OCI-LY7 (cell line): ENCODE data around the gene KCNJ12. TPM values are rescaled to one million over a fixed set of nuclear protein-coding genes. Genes with fewer than 3 reads are reported as not detected.
"Not testable (repeated sequence)": the region's sequence is repeated elsewhere in the genome, so short reads cannot be mapped to it uniquely, and the experiment has no call there.

ENCODE experiments used
- BruUV-seq: library from RNA; stranded (reverse); fragments of 400-500 nt; replicated peaks from 2 replicates; lab custom pipeline; 2021; lab: Mats Ljungman, UMichigan
- CTCF ChIA-PET: fragments of 300-600 bp; sonication (Branson Sonifier 250); formaldehyde crosslinking; loops from one replicate; lab custom pipeline; 2022; ENCODE audit warnings: antibody characterized with exemption; ENCODE audit not compliant: unreplicated experiment; lab: Charles Lee
- POLR2A ChIA-PET: fragments of 300-600 bp; sonication (Branson Sonifier 250); formaldehyde crosslinking; loops from one replicate; lab custom pipeline; 2022; ENCODE audit warnings: antibody characterized with exemption; lab: Charles Lee
- DNase-seq: peaks from one replicate; pipeline ENCODE4 v3.0.0-alpha.2; 2015; ENCODE audit warnings: low spot score
- H2AFZ ChIP-seq: fragments of 200-600 bp; sonication (generic), shearing (Covaris generic); 2 replicates; pipeline ENCODE4 v1.6.1; 2014; ENCODE audit warnings: mild to moderate bottlenecking, antibody characterized with exemption, low read length, moderate library complexity
- H3K27ac ChIP-seq: fragments of 200-600 bp; sonication (generic); 2 replicates; pipeline ENCODE4 v1.5.1; 2014; ENCODE audit warnings: mixed run types, low read depth, mild to moderate bottlenecking, moderate library complexity, low read length, inconsistent platforms; ENCODE audit not compliant: poor library complexity, severe bottlenecking
- H3K36me3 ChIP-seq: fragments of 200-600 bp; sonication (generic); 2 replicates; pipeline ENCODE4 v1.6.1; 2014; ENCODE audit warnings: mild to moderate bottlenecking, antibody characterized with exemption, low read length, moderate library complexity, mixed read lengths; ENCODE audit not compliant: insufficient read depth
- H3K4me1 ChIP-seq: fragments of 200-600 bp; sonication (generic); 2 replicates; pipeline ENCODE4 v1.5.1; 2014; ENCODE audit warnings: mild to moderate bottlenecking, low read length; ENCODE audit not compliant: insufficient read depth, poor library complexity, severe bottlenecking
- H3K4me2 ChIP-seq: fragments of 200-600 bp; sonication (generic); 2 replicates; pipeline ENCODE4 v1.6.1; 2014; ENCODE audit warnings: mild to moderate bottlenecking, low read length
- H3K4me3 ChIP-seq: fragments of 200-600 bp; sonication (generic); 2 replicates; pipeline ENCODE4 v1.5.1; 2014; ENCODE audit warnings: mild to moderate bottlenecking, low read depth, low read length; ENCODE audit not compliant: poor library complexity, severe bottlenecking
- H3K79me2 ChIP-seq: fragments of 200-600 bp; sonication (generic); 2 replicates; pipeline ENCODE4 v1.6.1; 2016; ENCODE audit warnings: low read depth, mild to moderate bottlenecking, low read length, moderate library complexity, mixed read lengths; ENCODE audit not compliant: insufficient read depth
- H3K9me2 ChIP-seq: fragments of 200-600 bp; sonication (generic); 2 replicates; pipeline ENCODE4 v1.6.1; 2016; ENCODE audit warnings: mild to moderate bottlenecking, low read length, mixed read lengths; ENCODE audit not compliant: insufficient read depth
- H3K9me3 ChIP-seq: fragments of 200-600 bp; sonication (generic); 2 replicates; pipeline ENCODE4 v1.6.1; 2014; ENCODE audit warnings: mild to moderate bottlenecking, mixed run types, low read length, mixed read lengths
- H4K20me1 ChIP-seq: fragments of 200-600 bp; sonication (generic); 2 replicates; pipeline ENCODE4 v1.6.1; 2014; ENCODE audit warnings: mild to moderate bottlenecking, antibody characterized with exemption, low read length, moderate library complexity, mixed read lengths; ENCODE audit not compliant: insufficient read depth
- EZH2phosphoT487 ChIP-seq: fragments of 200-600 bp; sonication (generic); IDR thresholded peaks from 2 replicates; pipeline ENCODE4 v1.6.1; 2018; ENCODE audit warnings: low read depth, borderline replicate concordance, mild to moderate bottlenecking, mixed run types, antibody characterized with exemption, low read length, moderate library complexity, mixed read lengths
- intact Hi-C: fragments of 100-400 bp; cut with micrococcal nuclease; formaldehyde crosslinking; loops from one replicate; pipeline ENCODE4 v1.10.0; 2022; ENCODE audit not compliant: unreplicated experiment
- total RNA-seq, 2 experiments: library from RNA; depleted of rRNA in 1 of 2; stranded (reverse); fragments of >200 nt in 1 of 2; shearing (Covaris generic) in 1 of 2; gene quantifications; 2 replicates each; pipeline ENCODE4 v1.2.3, GENCODE V29; 2014 to 2022
- TF ChIP-seq, protein P1 (sequence below): fragments of 200-600 bp; sonication (generic); conservative IDR thresholded peaks from 2 replicates; pipeline ENCODE4 v1.5.1; 2014; ENCODE audit warnings: mild to moderate bottlenecking, antibody characterized with exemption, low read length, moderate library complexity, mixed read lengths

The KCNJ12 gene
- total RNA-seq, 2 experiments from 2014 or later: 0.16 to 0.17 TPM

DNA sequence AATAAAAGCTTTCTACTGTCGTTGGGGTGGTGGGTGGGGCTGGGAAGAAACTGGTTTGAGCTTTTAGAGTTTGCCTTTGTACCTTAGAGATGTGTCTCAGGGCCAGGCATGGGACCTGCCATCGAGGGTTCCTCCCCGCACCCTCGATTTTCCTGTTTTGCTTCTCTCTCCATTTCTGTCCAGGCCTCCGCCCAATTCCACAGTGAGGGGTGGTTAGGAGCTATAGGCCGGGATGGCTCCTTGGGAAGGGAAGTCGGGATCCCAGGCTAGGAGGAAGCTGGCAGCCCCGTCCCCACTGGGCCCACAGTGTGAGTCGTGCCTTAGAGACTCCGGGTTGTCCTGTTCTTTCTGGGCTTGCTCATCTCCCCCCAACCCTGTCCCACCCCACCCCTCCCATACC lies 41.2 kb downstream of the KCNJ12 start:
- POLR2A ChIA-PET: interaction anchor here (0.6 kb wide), 1 partner anchor 311 kb away, joined by 3 read pairs; no protein-coding TSS in a partner anchor
- H3K4me2 ChIP-seq, H3K9me3 ChIP-seq, H3K27ac ChIP-seq, H3K4me3 ChIP-seq, intact Hi-C loops, CTCF ChIA-PET, H3K9me2 ChIP-seq, H3K79me2 ChIP-seq, DNase-seq, BruUV-seq, H3K36me3 ChIP-seq, H4K20me1 ChIP-seq, H2AFZ ChIP-seq: not testable (repeated sequence)
- H3K4me1 ChIP-seq: peaks cover 13% of the 10 kb centered on the region

DNA sequence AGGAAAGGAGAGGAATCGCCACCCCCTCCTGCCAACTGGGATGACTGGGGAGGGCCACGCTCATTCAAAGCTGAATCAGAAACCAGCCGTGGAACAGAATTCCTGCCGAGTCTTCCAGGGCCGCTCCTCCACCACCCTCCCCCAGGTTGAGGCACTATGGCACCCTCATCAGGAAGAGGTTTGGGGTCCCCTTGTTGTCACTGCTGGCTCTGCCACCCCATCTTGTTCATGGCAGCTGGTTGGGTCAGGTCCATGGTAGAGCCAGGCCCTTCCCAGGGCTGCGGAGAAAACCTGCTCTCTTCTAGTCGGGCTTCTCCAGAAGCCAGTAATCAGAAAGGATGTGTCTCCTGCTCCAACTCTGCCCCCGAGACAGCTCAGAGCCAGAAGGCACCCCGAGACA lies 41.8 kb downstream of the KCNJ12 start:
- H3K36me3 ChIP-seq: no peaks in the 10 kb centered on the region
- no peak overlapping the region for H2AFZ ChIP-seq
- POLR2A ChIA-PET: no interaction called here
- peaks cover 13% of the 10 kb centered on the region for H3K4me1 ChIP-seq
- no peaks in the 10 kb centered on the region for H3K79me2 ChIP-seq
- no peak overlapping the region for H3K27ac ChIP-seq
- CTCF ChIA-PET: no interaction called here
- no peak overlapping the region for H3K4me3 ChIP-seq
- no peak overlapping the region for H3K4me2 ChIP-seq
- intact Hi-C loops: no loop called here
- no peak for DNase-seq
- H3K9me2 ChIP-seq: no peaks in the 10 kb centered on the region
- no peak for TF ChIP-seq EZH2phosphoT487
- TF ChIP-seq, protein P1, sequence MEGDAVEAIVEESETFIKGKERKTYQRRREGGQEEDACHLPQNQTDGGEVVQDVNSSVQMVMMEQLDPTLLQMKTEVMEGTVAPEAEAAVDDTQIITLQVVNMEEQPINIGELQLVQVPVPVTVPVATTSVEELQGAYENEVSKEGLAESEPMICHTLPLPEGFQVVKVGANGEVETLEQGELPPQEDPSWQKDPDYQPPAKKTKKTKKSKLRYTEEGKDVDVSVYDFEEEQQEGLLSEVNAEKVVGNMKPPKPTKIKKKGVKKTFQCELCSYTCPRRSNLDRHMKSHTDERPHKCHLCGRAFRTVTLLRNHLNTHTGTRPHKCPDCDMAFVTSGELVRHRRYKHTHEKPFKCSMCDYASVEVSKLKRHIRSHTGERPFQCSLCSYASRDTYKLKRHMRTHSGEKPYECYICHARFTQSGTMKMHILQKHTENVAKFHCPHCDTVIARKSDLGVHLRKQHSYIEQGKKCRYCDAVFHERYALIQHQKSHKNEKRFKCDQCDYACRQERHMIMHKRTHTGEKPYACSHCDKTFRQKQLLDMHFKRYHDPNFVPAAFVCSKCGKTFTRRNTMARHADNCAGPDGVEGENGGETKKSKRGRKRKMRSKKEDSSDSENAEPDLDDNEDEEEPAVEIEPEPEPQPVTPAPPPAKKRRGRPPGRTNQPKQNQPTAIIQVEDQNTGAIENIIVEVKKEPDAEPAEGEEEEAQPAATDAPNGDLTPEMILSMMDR: no peak
- no TSS peak for BruUV-seq
- no peaks in the 10 kb centered on the region for H3K9me3 ChIP-seq
- H4K20me1 ChIP-seq: no peaks in the 10 kb centered on the region

DNA sequence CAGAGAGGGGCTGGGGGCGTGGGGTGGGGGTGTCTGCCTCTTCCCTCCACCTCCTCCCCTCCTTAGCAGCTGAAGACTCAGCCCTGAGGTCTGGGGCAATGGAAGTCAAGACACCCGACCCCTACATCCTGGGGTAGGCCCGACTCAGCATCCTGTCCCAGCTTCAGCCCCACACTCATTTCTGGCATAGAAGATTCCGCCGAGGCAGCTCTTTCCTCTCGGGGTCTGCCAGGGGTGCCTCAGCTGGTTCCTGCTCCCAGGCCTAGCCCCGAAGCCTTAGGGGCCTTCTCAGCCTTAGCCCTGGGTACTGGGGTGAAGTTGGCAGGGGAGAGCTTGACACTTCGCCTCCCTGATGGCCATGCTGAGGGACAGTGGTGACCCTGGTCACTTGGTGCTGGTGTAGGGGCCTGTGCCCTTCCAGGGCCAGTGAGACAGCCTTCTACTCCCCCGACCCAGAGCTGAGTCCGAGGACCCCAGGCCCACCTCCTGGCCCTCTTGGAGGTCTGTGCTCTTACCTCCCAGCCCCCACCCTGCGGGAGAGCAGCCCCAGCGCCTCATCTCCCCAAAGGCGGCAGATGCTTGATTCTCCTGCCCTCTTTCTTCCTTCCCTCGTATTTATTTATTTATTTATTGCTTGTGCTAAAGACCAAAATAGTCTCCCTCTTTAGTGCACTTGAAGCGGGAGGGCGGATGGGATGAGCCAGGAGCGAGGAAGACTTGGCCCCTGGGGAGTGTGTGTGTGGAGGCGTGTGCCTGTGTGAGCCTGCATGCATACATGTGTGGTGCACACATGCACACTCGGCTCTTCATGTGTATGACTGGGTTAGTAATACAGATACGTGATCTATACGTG lies 42.5 kb downstream of the KCNJ12 start:
- no peaks in the 10 kb centered on the region for H3K79me2 ChIP-seq
- ChIA-PET POLR2A (no interaction called here), CTCF (interaction anchor here (0.9 kb wide), 1 partner anchor 44 kb away, joined by 3 read pairs; no protein-coding TSS in a partner anchor)
- DNase-seq: no peak
- H3K4me1 ChIP-seq: peaks cover 13% of the 10 kb centered on the region
- H4K20me1 ChIP-seq: no peaks in the 10 kb centered on the region
- H3K9me3 ChIP-seq: no peaks in the 10 kb centered on the region
- no peaks in the 10 kb centered on the region for H3K36me3 ChIP-seq
- no peak overlapping the region for H3K27ac ChIP-seq
- intact Hi-C loops: no loop called here
- no peaks in the 10 kb centered on the region for H3K9me2 ChIP-seq
- peak overlapping the region; percentile 18; the same call in 1 of the 2 replicates for H2AFZ ChIP-seq
- TF ChIP-seq EZH2phosphoT487: no peak
- TF ChIP-seq, protein P1: no peak
- H3K4me2 ChIP-seq: no peak overlapping the region
- no peak overlapping the region for H3K4me3 ChIP-seq
- BruUV-seq: no TSS peak
